Calu3 (cell line): Measurements from ENCODE around the gene WNT6. TPM values are rescaled to one million over a fixed set of nuclear protein-coding genes. Genes with fewer than 3 reads are reported as not detected.

Experiments
- BruUV-seq: library from RNA; stranded (reverse); fragments of 400-500 nt; replicated peaks from 2 replicates; lab custom pipeline; 2021; lab: Mats Ljungman, UMichigan
- CTCF ChIA-PET: fragments of 300-600 bp; sonication (Branson Sonifier 250); formaldehyde crosslinking; loops from one replicate; lab custom pipeline; 2022; ENCODE audit warnings: antibody characterized with exemption; lab: Charles Lee
- DNase-seq: peaks from one replicate; pipeline ENCODE4 v3.0.0; 2022
- H3K27ac Mint-ChIP-seq: one replicate; pipeline ENCODE4 v1.8.0; 2022; ENCODE audit warnings: mixed read lengths; ENCODE audit not compliant: unreplicated experiment
- H3K27me3 Mint-ChIP-seq: one replicate; pipeline ENCODE4 v1.8.0; 2022; ENCODE audit warnings: mixed read lengths; ENCODE audit not compliant: unreplicated experiment
- H3K36me3 Mint-ChIP-seq: one replicate; pipeline ENCODE4 v1.8.0; 2022; ENCODE audit warnings: mild to moderate bottlenecking, moderate library complexity, mixed read lengths; ENCODE audit not compliant: insufficient read depth, unreplicated experiment
- H3K4me1 Mint-ChIP-seq: one replicate; pipeline ENCODE4 v1.8.0; 2022; ENCODE audit warnings: mild to moderate bottlenecking, low read depth, mixed read lengths; ENCODE audit not compliant: unreplicated experiment
- H3K4me3 Mint-ChIP-seq: one replicate; pipeline ENCODE4 v1.8.0; 2022; ENCODE audit warnings: mild to moderate bottlenecking, low read depth, moderate library complexity, mixed read lengths; ENCODE audit not compliant: unreplicated experiment
- H3K9me3 Mint-ChIP-seq: one replicate; pipeline ENCODE4 v1.8.0; 2022; ENCODE audit warnings: low read depth, mixed read lengths; ENCODE audit not compliant: unreplicated experiment
- CTCF ChIP-seq: fragments of 200-600 bp; IDR thresholded peaks from one replicate; pipeline ENCODE4 v1.8.0; 2022; ENCODE audit warnings: antibody characterized with exemption; ENCODE audit not compliant: unreplicated experiment
- intact Hi-C: fragments of 100-400 bp; cut with micrococcal nuclease; formaldehyde crosslinking; loops from one replicate; pipeline ENCODE4 v1.10.0; 2022; ENCODE audit not compliant: unreplicated experiment
- total RNA-seq: library from RNA; stranded (reverse); gene quantifications from 2 replicates; pipeline ENCODE4 v1.2.3, GENCODE V29; 2022

WNT6 gene
- total RNA-seq, 1 experiment from 2014 or later, result not detected

GRCh38 chr2:218815649-218816048, 44.0 kb upstream of the WNT6 start:
- no peaks in the 10 kb centered on the region for H3K9me3 Mint-ChIP-seq
- H3K36me3 Mint-ChIP-seq, result no peaks in the 10 kb centered on the region
- no peak overlapping the region for H3K27ac Mint-ChIP-seq
- intact Hi-C loops, result no loop called here
- DNase-seq, result no peak
- CTCF ChIA-PET, result no interaction called here
- H3K4me3 Mint-ChIP-seq, result no peak overlapping the region
- no peaks in the 10 kb centered on the region for H3K27me3 Mint-ChIP-seq
- TF ChIP-seq CTCF, result no peak
- H3K4me1 Mint-ChIP-seq, result peaks cover 10% of the 10 kb centered on the region
- BruUV-seq, result no TSS peak

- intact Hi-C loops, result no loop called here
- H3K27me3 Mint-ChIP-seq, result peaks cover 9% of the 10 kb centered on the region
- no peak for DNase-seq
- no peak overlapping the region for H3K27ac Mint-ChIP-seq
- no peaks in the 10 kb centered on the region for H3K9me3 Mint-ChIP-seq
- H3K36me3 Mint-ChIP-seq, result no peaks in the 10 kb centered on the region
- TF ChIP-seq CTCF, result no peak
- CTCF ChIA-PET, result no interaction called here
- no TSS peak for BruUV-seq
- peaks cover 10% of the 10 kb centered on the region for H3K4me1 Mint-ChIP-seq
- H3K4me3 Mint-ChIP-seq, result no peak overlapping the region
Measured at GRCh38 chr2:218816561-218817011, 43.0 kb upstream of the WNT6 start.

- no TSS peak for BruUV-seq
- H3K27ac Mint-ChIP-seq, result no peak overlapping the region
- H3K27me3 Mint-ChIP-seq, result peaks cover 14% of the 10 kb centered on the region
- TF ChIP-seq CTCF, result no peak
- peaks cover 11% of the 10 kb centered on the region for H3K4me1 Mint-ChIP-seq
- no peak overlapping the region for H3K4me3 Mint-ChIP-seq
- H3K9me3 Mint-ChIP-seq, result no peaks in the 10 kb centered on the region
- no peaks in the 10 kb centered on the region for H3K36me3 Mint-ChIP-seq
- CTCF ChIA-PET, result no interaction called here
- no peak for DNase-seq
- intact Hi-C loops, result no loop called here
Measured at GRCh38 chr2:218819093-218819492, 40.5 kb upstream of the WNT6 start.

- no peak for TF ChIP-seq CTCF
- CTCF ChIA-PET, result interaction anchor here (0.6 to 1.1 kb wide), 3 partner anchors 39 to 336 kb away, joined by 3 to 4 read pairs (median 3); partner anchors contain the start of gene CYP27A1
- intact Hi-C loops, result no loop called here
- no TSS peak for BruUV-seq
- Mint-ChIP-seq H3K9me3 (no peaks in the 10 kb centered on the region), H3K4me3 (no peak overlapping the region), H3K27ac (no peak overlapping the region), H3K36me3 (no peaks in the 10 kb centered on the region), H3K27me3 (peaks cover 14% of the 10 kb centered on the region), H3K4me1 (peaks cover 7% of the 10 kb centered on the region)
- no peak for DNase-seq
Measured at GRCh38 chr2:218820746-218821369, 38.7 kb upstream of the WNT6 start.
